K562 (cell line): ENCODE data around the gene CNDP1. TPM values are rescaled to one million over a fixed set of nuclear protein-coding genes. Genes with fewer than 3 reads are reported as not detected.

Source experiments
- ATAC-seq: fragments of 200-7000 bp; cut with Tn5 transposase; 3 replicates; pipeline ENCODE4 v1.9.1; 2020; ENCODE audit warnings: moderate library complexity
- BruUV-seq: library from RNA; stranded (reverse); fragments of 400-500 nt; replicated peaks from 2 replicates; lab custom pipeline; 2021; lab: Mats Ljungman, UMichigan
- CTCF ChIA-PET: fragments of 300-600 bp; formaldehyde crosslinking; extraction: SDS; loops from one replicate; lab custom pipeline; 2021; ENCODE audit warnings: low intra/inter-chr PET ratio; lab: Yijun Ruan, JAX
- POLR2A ChIA-PET: fragments of 300-600, 350-650 bp; sonication (Branson Sonifier 250); formaldehyde crosslinking; extraction: SDS; loops from one replicate; lab custom pipeline; 2021; ENCODE audit warnings: antibody characterized with exemption, inconsistent platforms; lab: Yijun Ruan, JAX
- DNase-seq, 4 experiments: peaks; one replicate each; pipeline versions ENCODE4 v3.0.0 to v3.0.0-alpha.2; 2011 to 2018; ENCODE audit warnings: low spot score in 3 of 4, mixed read lengths in 3 of 4; ENCODE audit errors: extremely low read depth in 1 of 4
- FAIRE-seq: peaks from 2 replicates; lab custom pipeline; 2011; peaks lifted over from hg19 to GRCh38; lab: Jason Lieb, UNC
- H2AFZ ChIP-seq: 2 replicates; pipeline ENCODE4 v1.6.0; 2011; ENCODE audit warnings: low read depth, low read length, control low read depth, inconsistent platforms
- H3K27ac ChIP-seq: fragments of 200-600 bp; 3 replicates; pipeline ENCODE4 v1.8.0; 2011; ENCODE audit warnings: low read depth, mild to moderate bottlenecking, control low read depth, inconsistent platforms, low read length, moderate library complexity, mixed read lengths; ENCODE audit errors: extremely low read depth
- H3K27me3 ChIP-seq, 2 experiments: fragments of 300-600 bp in 1 of 2; 2 replicates in 1 of 2; 3 replicates in 1 of 2; pipeline versions ENCODE4 v1.6.0 to v1.8.0; 2011; ENCODE audit warnings: inconsistent platforms in 2 of 2, low read length in 2 of 2, mild to moderate bottlenecking in 1 of 2, mixed read lengths in 1 of 2, moderate library complexity in 1 of 2; ENCODE audit not compliant: control insufficient read depth in 2 of 2, insufficient read depth in 2 of 2
- H3K36me3 ChIP-seq: fragments of 300-600 bp; 3 replicates; pipeline ENCODE4 v1.8.0; 2011; ENCODE audit warnings: mild to moderate bottlenecking, low read length, inconsistent platforms; ENCODE audit not compliant: control insufficient read depth, insufficient read depth
- H3K4me1 ChIP-seq, 2 experiments: fragments of 200-600 bp in 1 of 2; replicated peaks in 1 of 2; 2 replicates in 1 of 2; 3 replicates in 1 of 2; pipeline versions ENCODE4 v1.5.1 to v1.8.0; 2011; ENCODE audit warnings: inconsistent platforms in 2 of 2, low read length in 2 of 2, mild to moderate bottlenecking in 1 of 2, mixed read lengths in 1 of 2, moderate library complexity in 1 of 2; ENCODE audit not compliant: control insufficient read depth in 2 of 2, insufficient read depth in 2 of 2
- H3K4me2 ChIP-seq: 2 replicates; pipeline ENCODE4 v1.6.1; 2011; ENCODE audit warnings: low read length, control low read depth, inconsistent platforms, mixed read lengths; ENCODE audit not compliant: insufficient read depth
- H3K4me3 ChIP-seq: fragments of 200-600 bp; sonication (generic), shearing (Covaris generic); 2 replicates; pipeline ENCODE4 v1.5.1; 2016; ENCODE audit warnings: control low read depth, inconsistent platforms
- H3K79me2 ChIP-seq: fragments of 200-600 bp; 3 replicates; pipeline ENCODE4 v1.8.0; 2011; ENCODE audit warnings: low read length, inconsistent platforms; ENCODE audit not compliant: control insufficient read depth, insufficient read depth
- H3K9ac ChIP-seq, 2 experiments: 2 replicates each; pipeline versions ENCODE4 v1.6.0 to v1.6.1; 2011; ENCODE audit warnings: low read depth in 2 of 2, low read length in 2 of 2, control low read depth in 1 of 2, inconsistent platforms in 1 of 2, mild to moderate bottlenecking in 1 of 2, mixed read lengths in 1 of 2; ENCODE audit not compliant: insufficient read depth in 1 of 2
- H3K9me1 ChIP-seq: one replicate; pipeline ENCODE4 v1.6.0; 2011; ENCODE audit warnings: inconsistent platforms, mild to moderate bottlenecking, low read length, moderate library complexity; ENCODE audit not compliant: control insufficient read depth, insufficient read depth
- H3K9me3 ChIP-seq: replicated peaks from 2 replicates; pipeline ENCODE4 v1.5.1; 2011; ENCODE audit warnings: low read depth, low read length, inconsistent platforms; ENCODE audit not compliant: control insufficient read depth, insufficient read depth
- H4K20me1 ChIP-seq: replicated peaks from 2 replicates; pipeline ENCODE4 v1.6.1; 2011; ENCODE audit warnings: low read length, inconsistent platforms, mixed read lengths; ENCODE audit not compliant: control insufficient read depth, insufficient read depth
- BRD9 ChIP-seq: fragments of 450-650 bp; IDR thresholded peaks from 2 replicates; pipeline ENCODE4 v1.6.1; 2018; ENCODE audit warnings: low read depth; ENCODE audit not compliant: partially characterized antibody
- CHCHD3 ChIP-seq: fragments of 250-450 bp; sonication (Bioruptor Pico); IDR thresholded peaks from 2 replicates; pipeline ENCODE4 v2.1.2; 2022; ENCODE audit warnings: mild to moderate bottlenecking
- JUN ChIP-seq, 2 experiments: sonication (generic) in 1 of 2; formaldehyde crosslinking in 1 of 2; IDR thresholded peaks; 2 replicates each; pipeline versions ENCODE4 v1.6.1 to v1.8.0; 2012 to 2022; ENCODE audit warnings: borderline replicate concordance in 2 of 2, mild to moderate bottlenecking in 2 of 2, improper control_type of control experiment in 1 of 2, low read depth in 1 of 2, low read length in 1 of 2, missing genetic modification reagents in 1 of 2
- MAFG ChIP-seq: fragments of 450-650 bp; conservative IDR thresholded peaks from 2 replicates; pipeline ENCODE4 v1.6.1; 2016; ENCODE audit warnings: missing genetic modification characterization, missing compliant biosample characterization
- SIRT6 ChIP-seq: IDR thresholded peaks from one replicate; pipeline ENCODE4 v1.6.1; 2012; ENCODE audit warnings: low read depth, mild to moderate bottlenecking, control low read depth, inconsistent platforms, low read length, moderate library complexity
- SMAD2 ChIP-seq: fragments of 150-350 bp; IDR thresholded peaks from 2 replicates; pipeline ENCODE4 v1.6.1; 2014; ENCODE audit warnings: low read depth, mild to moderate bottlenecking, low read length
- SNIP1 ChIP-seq: fragments of 450-650 bp; IDR thresholded peaks from 2 replicates; pipeline ENCODE4 v1.7.1; 2017; ENCODE audit warnings: low read depth, mild to moderate bottlenecking
- ZNF140 ChIP-seq: fragments of 250-450 bp; sonication (Bioruptor Pico); IDR thresholded peaks from 2 replicates; pipeline ENCODE4 v1.8.0; 2021; ENCODE audit warnings: moderate library complexity, mild to moderate bottlenecking, inconsistent platforms
- WGBS: fragments of 100-300 bp; shearing (Covaris generic); methylation state at CpG from one replicate; pipeline ENCODE4 v1.1.6; 2016; ENCODE audit warnings: low coverage, mixed read lengths; ENCODE audit not compliant: insufficient coverage; ENCODE audit errors: missing lambda C conversion rate; 5-methylcytosine and 5-hydroxymethylcytosine counted together
- in situ Hi-C: fragments of 300-500 bp; cut with MboI; formaldehyde crosslinking; loops from 4 replicates; pipeline ENCODE4 v1.15.0; 2018; ENCODE audit warnings: inconsistent platforms, mixed read lengths
- intact Hi-C: fragments of 100-400 bp; cut with micrococcal nuclease; formaldehyde crosslinking; loops from 2 replicates; pipeline ENCODE4 v1.14.2; 2022
- polyA plus RNA-seq, 8 experiments: library from polyadenylated mRNA; depleted of rRNA in 4 of 8; stranded (reverse) in 5 of 8; unstranded in 3 of 8; fragments of >200 nt; fragmentation: Nextera tagmentation in 2 of 8; fragmentation: Illumina TruSeq in 1 of 8; extraction: Ambion mirVana in 2 of 8; extraction: Trizol in 1 of 8; gene quantifications; 2 replicates each; pipeline versions ENCODE4 v1.2.1 to v1.2.3, GENCODE V29; 2011 to 2014; ENCODE audit warnings: inconsistent platforms in 1 of 8, missing spikeins in 1 of 8
- total RNA-seq, 7 experiments: library from RNA; depleted of rRNA in 6 of 7; stranded (reverse); fragments of >200 nt in 6 of 7; fragmentation: Illumina TruSeq in 2 of 7; extraction: Trizol in 2 of 7; gene quantifications; 2 replicates each; pipeline versions ENCODE4 v1.2.1 to v1.2.3, GENCODE V29; 2011 to 2021; ENCODE audit warnings: low replicate concordance in 1 of 7
- TF ChIP-seq, protein P1 (sequence below), 2 experiments: fragments of 450-650 bp; IDR thresholded peaks; 2 replicates each; pipeline ENCODE4 v1.6.1; 2016
- TF ChIP-seq, protein P2 (sequence below): fragments of 450-650 bp; IDR thresholded peaks from 2 replicates; pipeline ENCODE4 v1.6.1; 2016; ENCODE audit warnings: mild to moderate bottlenecking, moderate library complexity

Gene CNDP1
- total and polyA plus RNA-seq, 9 of the 15 experiments (the other 6 are each of a cell fraction or from before 2014, with no cell fraction given), result not detected

DNA sequence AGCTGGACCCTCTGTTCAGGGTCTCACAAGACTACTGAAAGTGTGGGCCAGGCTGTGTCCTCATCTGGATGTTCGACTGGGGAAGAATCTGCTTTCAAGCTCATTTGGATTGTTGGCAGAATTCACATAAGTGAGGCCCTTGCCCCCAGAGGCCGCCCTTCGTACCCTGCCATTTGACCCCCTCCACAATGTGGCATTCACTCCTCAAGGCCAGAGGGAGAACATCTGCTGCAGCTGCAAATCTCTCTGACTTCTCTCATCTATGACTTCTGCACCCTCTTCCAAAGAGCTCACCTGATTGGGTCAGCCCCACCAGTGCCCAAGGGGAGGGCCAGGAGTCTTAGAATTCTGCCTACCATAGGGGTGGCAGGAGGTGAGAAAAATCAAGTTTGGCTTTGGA lies 42.0 kb upstream of the CNDP1 start:
- Histone ChIP-seq H3K4me3 (no peak overlapping the region), H3K4me2 (no peak overlapping the region), H3K9ac (no peak overlapping the region), H3K79me2 (peaks cover 11% of the 10 kb centered on the region), H3K36me3 (peaks cover 2% of the 10 kb centered on the region; the same call in 1 of the 3 replicates), H4K20me1 (no peaks in the 10 kb centered on the region), H3K9me1 (no peaks in the 10 kb centered on the region), H3K27ac (no peak overlapping the region), H3K4me1 (peaks cover 12 to 17% of the 10 kb centered on the region in 2 experiments; a peak in 4 of 5 replicates), H2AFZ (no peak overlapping the region), H3K9me3 (no peaks in the 10 kb centered on the region), H3K27me3 (no peaks in the 10 kb centered on the region)
- FAIRE-seq, result no peak
- BruUV-seq, result no TSS peak
- CTCF ChIA-PET, result no interaction called here
- 36% methylated on average over 3 of the region's 3 CpGs for WGBS
- DNase-seq, result no peak
- intact Hi-C loops, result loop anchor here (5.0 kb wide), 1 partner anchor 295 kb away; no protein-coding TSS in a partner anchor
- no peak for ATAC-seq
- in situ Hi-C loops, result no loop called here
- POLR2A ChIA-PET, result interaction anchor here (0.9 kb wide), 1 partner anchor 10 kb away, joined by 3 read pairs; no protein-coding TSS in a partner anchor
- no peak for TF ChIP-seq BRD9
- no peak for TF ChIP-seq CHCHD3 (CRISPR knock-in tag)
- TF ChIP-seq, protein P1, sequence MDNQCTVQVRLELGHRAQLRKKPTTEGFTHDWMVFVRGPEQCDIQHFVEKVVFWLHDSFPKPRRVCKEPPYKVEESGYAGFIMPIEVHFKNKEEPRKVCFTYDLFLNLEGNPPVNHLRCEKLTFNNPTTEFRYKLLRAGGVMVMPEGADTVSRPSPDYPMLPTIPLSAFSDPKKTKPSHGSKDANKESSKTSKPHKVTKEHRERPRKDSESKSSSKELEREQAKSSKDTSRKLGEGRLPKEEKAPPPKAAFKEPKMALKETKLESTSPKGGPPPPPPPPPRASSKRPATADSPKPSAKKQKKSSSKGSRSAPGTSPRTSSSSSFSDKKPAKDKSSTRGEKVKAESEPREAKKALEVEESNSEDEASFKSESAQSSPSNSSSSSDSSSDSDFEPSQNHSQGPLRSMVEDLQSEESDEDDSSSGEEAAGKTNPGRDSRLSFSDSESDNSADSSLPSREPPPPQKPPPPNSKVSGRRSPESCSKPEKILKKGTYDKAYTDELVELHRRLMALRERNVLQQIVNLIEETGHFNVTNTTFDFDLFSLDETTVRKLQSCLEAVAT (IDR thresholded peaks at IDR 0.05), result no peak
- no peak for TF ChIP-seq SMAD2
- TF ChIP-seq, protein P2, sequence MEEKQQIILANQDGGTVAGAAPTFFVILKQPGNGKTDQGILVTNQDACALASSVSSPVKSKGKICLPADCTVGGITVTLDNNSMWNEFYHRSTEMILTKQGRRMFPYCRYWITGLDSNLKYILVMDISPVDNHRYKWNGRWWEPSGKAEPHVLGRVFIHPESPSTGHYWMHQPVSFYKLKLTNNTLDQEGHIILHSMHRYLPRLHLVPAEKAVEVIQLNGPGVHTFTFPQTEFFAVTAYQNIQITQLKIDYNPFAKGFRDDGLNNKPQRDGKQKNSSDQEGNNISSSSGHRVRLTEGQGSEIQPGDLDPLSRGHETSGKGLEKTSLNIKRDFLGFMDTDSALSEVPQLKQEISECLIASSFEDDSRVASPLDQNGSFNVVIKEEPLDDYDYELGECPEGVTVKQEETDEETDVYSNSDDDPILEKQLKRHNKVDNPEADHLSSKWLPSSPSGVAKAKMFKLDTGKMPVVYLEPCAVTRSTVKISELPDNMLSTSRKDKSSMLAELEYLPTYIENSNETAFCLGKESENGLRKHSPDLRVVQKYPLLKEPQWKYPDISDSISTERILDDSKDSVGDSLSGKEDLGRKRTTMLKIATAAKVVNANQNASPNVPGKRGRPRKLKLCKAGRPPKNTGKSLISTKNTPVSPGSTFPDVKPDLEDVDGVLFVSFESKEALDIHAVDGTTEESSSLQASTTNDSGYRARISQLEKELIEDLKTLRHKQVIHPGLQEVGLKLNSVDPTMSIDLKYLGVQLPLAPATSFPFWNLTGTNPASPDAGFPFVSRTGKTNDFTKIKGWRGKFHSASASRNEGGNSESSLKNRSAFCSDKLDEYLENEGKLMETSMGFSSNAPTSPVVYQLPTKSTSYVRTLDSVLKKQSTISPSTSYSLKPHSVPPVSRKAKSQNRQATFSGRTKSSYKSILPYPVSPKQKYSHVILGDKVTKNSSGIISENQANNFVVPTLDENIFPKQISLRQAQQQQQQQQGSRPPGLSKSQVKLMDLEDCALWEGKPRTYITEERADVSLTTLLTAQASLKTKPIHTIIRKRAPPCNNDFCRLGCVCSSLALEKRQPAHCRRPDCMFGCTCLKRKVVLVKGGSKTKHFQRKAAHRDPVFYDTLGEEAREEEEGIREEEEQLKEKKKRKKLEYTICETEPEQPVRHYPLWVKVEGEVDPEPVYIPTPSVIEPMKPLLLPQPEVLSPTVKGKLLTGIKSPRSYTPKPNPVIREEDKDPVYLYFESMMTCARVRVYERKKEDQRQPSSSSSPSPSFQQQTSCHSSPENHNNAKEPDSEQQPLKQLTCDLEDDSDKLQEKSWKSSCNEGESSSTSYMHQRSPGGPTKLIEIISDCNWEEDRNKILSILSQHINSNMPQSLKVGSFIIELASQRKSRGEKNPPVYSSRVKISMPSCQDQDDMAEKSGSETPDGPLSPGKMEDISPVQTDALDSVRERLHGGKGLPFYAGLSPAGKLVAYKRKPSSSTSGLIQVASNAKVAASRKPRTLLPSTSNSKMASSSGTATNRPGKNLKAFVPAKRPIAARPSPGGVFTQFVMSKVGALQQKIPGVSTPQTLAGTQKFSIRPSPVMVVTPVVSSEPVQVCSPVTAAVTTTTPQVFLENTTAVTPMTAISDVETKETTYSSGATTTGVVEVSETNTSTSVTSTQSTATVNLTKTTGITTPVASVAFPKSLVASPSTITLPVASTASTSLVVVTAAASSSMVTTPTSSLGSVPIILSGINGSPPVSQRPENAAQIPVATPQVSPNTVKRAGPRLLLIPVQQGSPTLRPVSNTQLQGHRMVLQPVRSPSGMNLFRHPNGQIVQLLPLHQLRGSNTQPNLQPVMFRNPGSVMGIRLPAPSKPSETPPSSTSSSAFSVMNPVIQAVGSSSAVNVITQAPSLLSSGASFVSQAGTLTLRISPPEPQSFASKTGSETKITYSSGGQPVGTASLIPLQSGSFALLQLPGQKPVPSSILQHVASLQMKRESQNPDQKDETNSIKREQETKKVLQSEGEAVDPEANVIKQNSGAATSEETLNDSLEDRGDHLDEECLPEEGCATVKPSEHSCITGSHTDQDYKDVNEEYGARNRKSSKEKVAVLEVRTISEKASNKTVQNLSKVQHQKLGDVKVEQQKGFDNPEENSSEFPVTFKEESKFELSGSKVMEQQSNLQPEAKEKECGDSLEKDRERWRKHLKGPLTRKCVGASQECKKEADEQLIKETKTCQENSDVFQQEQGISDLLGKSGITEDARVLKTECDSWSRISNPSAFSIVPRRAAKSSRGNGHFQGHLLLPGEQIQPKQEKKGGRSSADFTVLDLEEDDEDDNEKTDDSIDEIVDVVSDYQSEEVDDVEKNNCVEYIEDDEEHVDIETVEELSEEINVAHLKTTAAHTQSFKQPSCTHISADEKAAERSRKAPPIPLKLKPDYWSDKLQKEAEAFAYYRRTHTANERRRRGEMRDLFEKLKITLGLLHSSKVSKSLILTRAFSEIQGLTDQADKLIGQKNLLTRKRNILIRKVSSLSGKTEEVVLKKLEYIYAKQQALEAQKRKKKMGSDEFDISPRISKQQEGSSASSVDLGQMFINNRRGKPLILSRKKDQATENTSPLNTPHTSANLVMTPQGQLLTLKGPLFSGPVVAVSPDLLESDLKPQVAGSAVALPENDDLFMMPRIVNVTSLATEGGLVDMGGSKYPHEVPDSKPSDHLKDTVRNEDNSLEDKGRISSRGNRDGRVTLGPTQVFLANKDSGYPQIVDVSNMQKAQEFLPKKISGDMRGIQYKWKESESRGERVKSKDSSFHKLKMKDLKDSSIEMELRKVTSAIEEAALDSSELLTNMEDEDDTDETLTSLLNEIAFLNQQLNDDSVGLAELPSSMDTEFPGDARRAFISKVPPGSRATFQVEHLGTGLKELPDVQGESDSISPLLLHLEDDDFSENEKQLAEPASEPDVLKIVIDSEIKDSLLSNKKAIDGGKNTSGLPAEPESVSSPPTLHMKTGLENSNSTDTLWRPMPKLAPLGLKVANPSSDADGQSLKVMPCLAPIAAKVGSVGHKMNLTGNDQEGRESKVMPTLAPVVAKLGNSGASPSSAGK, result no peak
- TF ChIP-seq MAFG (tag), result no peak
- TF ChIP-seq JUN (IDR thresholded peaks at IDR 0.05; ENCODE audit: borderline replicate concordance, low read depth, low read length), result no peak
- TF ChIP-seq JUN (CRISPR knock-in tag; IDR thresholded peaks at IDR 0.05; ENCODE audit: borderline replicate concordance), result no peak
- no peak for TF ChIP-seq ZNF140 (CRISPR knock-in tag)
- no peak for TF ChIP-seq SNIP1
- no peak for TF ChIP-seq SIRT6
